HepG2 (cell line): ENCODE measurements around the gene PRKCE. TPM values are rescaled to one million over a fixed set of nuclear protein-coding genes. Genes with fewer than 3 reads are reported as not detected.

Source experiments
- ATAC-seq: fragments of 200-7000 bp; cut with Tn5 transposase; 3 replicates; pipeline ENCODE4 v1.9.1; 2020; ENCODE audit warnings: mild to moderate bottlenecking, moderate library complexity
- BruUV-seq: library from RNA; stranded (reverse); fragments of 400-500 nt; replicated peaks from 2 replicates; lab custom pipeline; 2021; lab: Mats Ljungman, UMichigan
- CTCF ChIA-PET: fragments of 300-600 bp; formaldehyde crosslinking; extraction: SDS; loops from one replicate; lab custom pipeline; 2021; ENCODE audit warnings: low total read pairs, inconsistent platforms, low intra/inter-chr PET ratio; lab: Yijun Ruan, JAX
- POLR2A ChIA-PET: fragments of 350-600 bp; sonication (Branson Sonifier 250); formaldehyde crosslinking; loops from one replicate; lab custom pipeline; 2020; ENCODE audit warnings: antibody characterized with exemption, inconsistent platforms; lab: Yijun Ruan, JAX
- DNase-seq: peaks from one replicate; pipeline ENCODE4 v3.0.0-alpha.2; 2015; ENCODE audit warnings: low spot score
- FAIRE-seq: peaks from 3 replicates; lab custom pipeline; 2011; peaks lifted over from hg19 to GRCh38; lab: Jason Lieb, UNC
- H2AFZ ChIP-seq: one replicate; pipeline ENCODE4 v1.6.1; 2011; ENCODE audit warnings: low read length, inconsistent platforms
- H3K27ac ChIP-seq: fragments of 300-600 bp; 3 replicates; pipeline ENCODE4 v1.8.0; 2011; ENCODE audit warnings: mixed run types, mild to moderate bottlenecking, mixed read lengths, low read length, inconsistent platforms; ENCODE audit not compliant: insufficient read depth; ENCODE audit errors: extremely low read length
- H3K27me3 ChIP-seq, 2 experiments: fragments of 200-600 bp in 1 of 2; 2 replicates in 1 of 2; 3 replicates in 1 of 2; pipeline versions ENCODE4 v1.6.0 to v1.8.0; 2011; ENCODE audit warnings: low read length in 2 of 2, mild to moderate bottlenecking in 2 of 2, moderate library complexity in 2 of 2, inconsistent platforms in 1 of 2; ENCODE audit not compliant: insufficient read depth in 2 of 2, control insufficient read depth in 1 of 2
- H3K36me3 ChIP-seq, 2 experiments: fragments of 200-600 bp in 1 of 2; replicated peaks in 1 of 2; 2 replicates in 1 of 2; 3 replicates in 1 of 2; pipeline versions ENCODE4 v1.5.1 to v1.8.0; 2011; ENCODE audit warnings: low read length in 2 of 2, inconsistent platforms in 1 of 2; ENCODE audit not compliant: insufficient read depth in 2 of 2, control insufficient read depth in 1 of 2
- H3K4me1 ChIP-seq: 2 replicates; pipeline ENCODE4 v1.5.1; 2012; ENCODE audit warnings: low read length, inconsistent platforms; ENCODE audit not compliant: insufficient read depth
- H3K4me2 ChIP-seq: 2 replicates; pipeline ENCODE4 v1.6.0; 2011; ENCODE audit warnings: low read depth, low read length, inconsistent platforms
- H3K4me3 ChIP-seq, 3 experiments: fragments of 200-600 bp in 1 of 3; sonication (generic), shearing (Covaris generic) in 1 of 3; replicated peaks in 1 of 3; 2 replicates each; pipeline ENCODE4 v1.5.1; 2011 to 2016; ENCODE audit warnings: low read length in 3 of 3, inconsistent platforms in 2 of 3, low read depth in 2 of 3, mild to moderate bottlenecking in 2 of 3, control low read depth in 1 of 3, mixed read lengths in 1 of 3; ENCODE audit not compliant: insufficient read depth in 1 of 3
- H3K79me2 ChIP-seq: one replicate; pipeline ENCODE4 v1.6.1; 2011; ENCODE audit warnings: low read length, inconsistent platforms; ENCODE audit not compliant: insufficient read depth
- H3K9ac ChIP-seq: 2 replicates; pipeline ENCODE4 v1.6.0; 2011; ENCODE audit warnings: mild to moderate bottlenecking, low read depth, low read length, inconsistent platforms; ENCODE audit not compliant: insufficient read depth
- H3K9me3 ChIP-seq: 2 replicates; pipeline ENCODE4 v1.5.1; 2012; ENCODE audit warnings: mild to moderate bottlenecking, low read length
- H4K20me1 ChIP-seq: 2 replicates; pipeline ENCODE4 v1.6.0; 2011; ENCODE audit warnings: inconsistent platforms, mild to moderate bottlenecking, low read length, moderate library complexity; ENCODE audit not compliant: insufficient read depth
- ATF5 ChIP-seq: sonication (generic); formaldehyde crosslinking; IDR thresholded peaks from 2 replicates; pipeline ENCODE4 v1.4.0; 2020; ENCODE audit warnings: mild to moderate bottlenecking, low read depth, missing genetic modification reagents
- DNMT3B ChIP-seq: conservative IDR thresholded peaks from 2 replicates; pipeline ENCODE4 v1.6.1; 2016; ENCODE audit warnings: missing biosample characterization, control low read depth
- ELF3 ChIP-seq: IDR thresholded peaks from 2 replicates; pipeline ENCODE4 v1.6.1; 2016; ENCODE audit warnings: missing genetic modification reagents, missing compliant biosample characterization
- KLF15 ChIP-seq: sonication (generic); formaldehyde crosslinking; IDR thresholded peaks from 2 replicates; pipeline ENCODE4 v1.8.1; 2023; ENCODE audit warnings: borderline replicate concordance, mild to moderate bottlenecking, inconsistent platforms, missing genetic modification reagents, mixed read lengths
- MIER3 ChIP-seq: IDR thresholded peaks from 2 replicates; pipeline ENCODE4 v1.6.1; 2016; ENCODE audit warnings: missing compliant biosample characterization, borderline replicate concordance
- MLLT10 ChIP-seq: sonication (generic); formaldehyde crosslinking; IDR thresholded peaks from 2 replicates; pipeline ENCODE4 v1.4.0; 2020; ENCODE audit warnings: missing genetic modification reagents
- NFE2L1 ChIP-seq: sonication (generic); formaldehyde crosslinking; IDR thresholded peaks from 2 replicates; pipeline ENCODE4 v1.4.0; 2020; ENCODE audit warnings: missing genetic modification reagents, mild to moderate bottlenecking, borderline replicate concordance
- RXRA ChIP-seq: sonication (generic); formaldehyde crosslinking; IDR thresholded peaks from 2 replicates; pipeline ENCODE4 v1.5.1; 2020; ENCODE audit warnings: missing genetic modification reagents
- TEF ChIP-seq: sonication (generic); formaldehyde crosslinking; IDR thresholded peaks from 2 replicates; pipeline ENCODE4 v1.5.0; 2020; ENCODE audit warnings: missing genetic modification reagents
- ZNF12 ChIP-seq: sonication (generic); formaldehyde crosslinking; IDR thresholded peaks from 2 replicates; pipeline ENCODE4 v1.5.0; 2020; ENCODE audit warnings: missing genetic modification reagents
- ZNF20 ChIP-seq: sonication (generic); formaldehyde crosslinking; IDR thresholded peaks from 2 replicates; pipeline ENCODE4 v1.4.0; 2020; ENCODE audit warnings: mild to moderate bottlenecking, moderate library complexity, missing genetic modification reagents
- ZNF205 ChIP-seq: IDR thresholded peaks from 2 replicates; pipeline ENCODE4 v1.6.1; 2018; ENCODE audit warnings: missing biosample characterization, missing genetic modification reagents
- ZNF256 ChIP-seq: sonication (generic); formaldehyde crosslinking; conservative IDR thresholded peaks from 2 replicates; pipeline ENCODE4 v1.4.0; 2020; ENCODE audit warnings: missing genetic modification reagents
- ZNF513 ChIP-seq: sonication (generic); formaldehyde crosslinking; conservative IDR thresholded peaks from 2 replicates; pipeline ENCODE4 v1.5.0; 2020; ENCODE audit warnings: missing genetic modification reagents
- ZNF616 ChIP-seq: sonication (generic); formaldehyde crosslinking; IDR thresholded peaks from 2 replicates; pipeline ENCODE4 v1.5.0; 2020; ENCODE audit warnings: low read depth, mild to moderate bottlenecking, missing genetic modification reagents
- ZNF691 ChIP-seq: sonication (generic); formaldehyde crosslinking; IDR thresholded peaks from 2 replicates; pipeline ENCODE4 v1.4.0; 2020; ENCODE audit warnings: missing genetic modification reagents, low read depth, mild to moderate bottlenecking, borderline replicate concordance
- WGBS: methylation state at CpG from one replicate; pipeline ENCODE4 v1.1.6; 2017; ENCODE audit warnings: low lambda C conversion rate; 5-methylcytosine and 5-hydroxymethylcytosine counted together
- in situ Hi-C: cut with HindIII; loops from 2 replicates; pipeline ENCODE4 v1.10.0; 2017; ENCODE audit warnings: low pct_unique_long_range_greater_than_20kb; ENCODE audit not compliant: extremely low pct_ligation_motif_present
- intact Hi-C: fragments of 100-400 bp; cut with micrococcal nuclease; formaldehyde crosslinking; loops from one replicate; pipeline ENCODE4 v1.10.0; 2022; ENCODE audit not compliant: unreplicated experiment
- polyA plus RNA-seq, 8 experiments: library from polyadenylated mRNA; depleted of rRNA in 3 of 8; stranded (reverse) in 7 of 8; unstranded in 1 of 8; fragments of >200 nt; fragmentation: Illumina TruSeq in 4 of 8; extraction: Trizol in 4 of 8; gene quantifications; 2 replicates each; pipeline versions ENCODE4 v1.2.1 to v1.2.3, GENCODE V29; 2011 to 2016; ENCODE audit warnings: low read depth in 4 of 8, missing spikeins in 1 of 8, mixed read lengths in 1 of 8; ENCODE audit not compliant: insufficient read depth in 1 of 8
- total RNA-seq, 5 experiments: library from RNA; depleted of rRNA; stranded (reverse); fragments of >200 nt; fragmentation: Illumina TruSeq; extraction: Trizol; gene quantifications; 2 replicates each; pipeline ENCODE4 v1.2.3, GENCODE V29; 2016; ENCODE audit warnings: low read depth in 1 of 5
- TF ChIP-seq, protein P1 (sequence below): sonication (generic); formaldehyde crosslinking; IDR thresholded peaks from 2 replicates; pipeline ENCODE4 v1.4.0; 2020; ENCODE audit warnings: missing genetic modification reagents, borderline replicate concordance

Gene PRKCE
- total and polyA plus RNA-seq, 2 of the 13 experiments (the other 11 are each of a cell fraction or from before 2014, with no cell fraction given), result 1.0 to 3.9 TPM

GRCh38 chr2:45637440-45637839 lies 14.0 kb upstream of the PRKCE start (continued):
- no peak for TF ChIP-seq ATF5 (CRISPR knock-in tag)
- TF ChIP-seq MLLT10 (CRISPR knock-in tag), result no peak
- no peak for TF ChIP-seq ZNF12 (CRISPR knock-in tag)
- no peak for TF ChIP-seq ZNF205 (CRISPR knock-in tag)

DNA sequence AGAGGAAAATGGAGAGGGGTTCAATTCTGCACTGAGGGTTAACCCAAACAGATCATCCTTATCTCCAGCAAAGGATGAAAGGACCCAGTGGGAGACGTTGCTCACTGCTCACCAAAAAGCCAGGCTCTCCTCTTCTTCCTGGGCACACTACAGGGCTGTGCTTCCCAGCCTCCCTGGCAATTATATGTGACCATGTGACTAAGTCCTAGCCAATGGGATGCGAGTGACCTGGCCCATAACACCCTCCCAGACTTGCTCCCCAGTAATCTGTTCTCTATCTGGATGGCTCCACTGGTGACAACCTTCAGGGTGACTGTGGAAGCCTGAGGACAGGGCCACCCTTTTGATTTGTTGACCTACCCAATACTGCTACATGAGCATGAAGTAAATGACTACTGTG lies 10.9 kb upstream of the PRKCE start:
- Histone ChIP-seq H3K27me3 (peaks cover 7 to 59% of the 10 kb centered on the region in 2 experiments; a peak in 4 of 5 replicates), H3K4me2 (no peak overlapping the region), H3K27ac (no peak overlapping the region), H3K9me3 (no peaks in the 10 kb centered on the region), H3K4me3 (no peak overlapping the region), H2AFZ (no peak overlapping the region), H3K79me2 (no peaks in the 10 kb centered on the region), H4K20me1 (no peaks in the 10 kb centered on the region), H3K4me1 (peaks cover 15% of the 10 kb centered on the region), H3K9ac (no peak overlapping the region), H3K36me3 (no peaks in the 10 kb centered on the region)
- intact Hi-C loops (no loop called here), in situ Hi-C loops (no loop called here)
- ChIA-PET CTCF (no interaction called here), POLR2A (no interaction called here)
- DNase-seq (no peak), ATAC-seq (no peak), FAIRE-seq (no peak)
- 29% methylated on average over 2 of the region's 2 CpGs for WGBS
- BruUV-seq, result no TSS peak
- no peak for TF ChIP-seq ZNF616 (CRISPR knock-in tag)
- TF ChIP-seq KLF15 (CRISPR knock-in tag), result no peak
- no peak for TF ChIP-seq ELF3 (CRISPR knock-in tag)
- no peak for TF ChIP-seq NFE2L1
- TF ChIP-seq ZNF691, result no peak
- no peak for TF ChIP-seq MIER3
- TF ChIP-seq, protein P1, sequence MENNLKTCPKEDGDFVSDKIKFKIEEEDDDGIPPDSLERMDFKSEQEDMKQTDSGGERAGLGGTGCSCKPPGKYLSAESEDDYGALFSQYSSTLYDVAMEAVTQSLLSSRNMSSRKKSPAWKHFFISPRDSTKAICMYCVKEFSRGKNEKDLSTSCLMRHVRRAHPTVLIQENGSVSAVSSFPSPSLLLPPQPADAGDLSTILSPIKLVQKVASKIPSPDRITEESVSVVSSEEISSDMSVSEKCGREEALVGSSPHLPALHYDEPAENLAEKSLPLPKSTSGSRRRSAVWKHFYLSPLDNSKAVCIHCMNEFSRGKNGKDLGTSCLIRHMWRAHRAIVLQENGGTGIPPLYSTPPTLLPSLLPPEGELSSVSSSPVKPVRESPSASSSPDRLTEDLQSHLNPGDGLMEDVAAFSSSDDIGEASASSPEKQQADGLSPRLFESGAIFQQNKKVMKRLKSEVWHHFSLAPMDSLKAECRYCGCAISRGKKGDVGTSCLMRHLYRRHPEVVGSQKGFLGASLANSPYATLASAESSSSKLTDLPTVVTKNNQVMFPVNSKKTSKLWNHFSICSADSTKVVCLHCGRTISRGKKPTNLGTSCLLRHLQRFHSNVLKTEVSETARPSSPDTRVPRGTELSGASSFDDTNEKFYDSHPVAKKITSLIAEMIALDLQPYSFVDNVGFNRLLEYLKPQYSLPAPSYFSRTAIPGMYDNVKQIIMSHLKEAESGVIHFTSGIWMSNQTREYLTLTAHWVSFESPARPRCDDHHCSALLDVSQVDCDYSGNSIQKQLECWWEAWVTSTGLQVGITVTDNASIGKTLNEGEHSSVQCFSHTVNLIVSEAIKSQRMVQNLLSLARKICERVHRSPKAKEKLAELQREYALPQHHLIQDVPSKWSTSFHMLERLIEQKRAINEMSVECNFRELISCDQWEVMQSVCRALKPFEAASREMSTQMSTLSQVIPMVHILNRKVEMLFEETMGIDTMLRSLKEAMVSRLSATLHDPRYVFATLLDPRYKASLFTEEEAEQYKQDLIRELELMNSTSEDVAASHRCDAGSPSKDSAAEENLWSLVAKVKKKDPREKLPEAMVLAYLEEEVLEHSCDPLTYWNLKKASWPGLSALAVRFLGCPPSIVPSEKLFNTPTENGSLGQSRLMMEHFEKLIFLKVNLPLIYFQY (CRISPR knock-in tag), result no peak
- no peak for TF ChIP-seq RXRA (CRISPR knock-in tag)
- TF ChIP-seq ZNF256 (CRISPR knock-in tag), result no peak
- TF ChIP-seq ZNF20 (CRISPR knock-in tag), result no peak
- TF ChIP-seq TEF (CRISPR knock-in tag), result no peak
- no peak for TF ChIP-seq DNMT3B
- no peak for TF ChIP-seq ZNF513 (CRISPR knock-in tag)
